Neural crest cell (in vitro differentiated cells): ENCODE measurements around the gene MARVELD3. TPM values are rescaled to one million over a fixed set of nuclear protein-coding genes. Genes with fewer than 3 reads are reported as not detected.

ENCODE experiments used
- DNase-seq: peaks from one replicate; pipeline ENCODE4 v3.0.0; 2021; ENCODE audit warnings: low read depth, mixed read lengths, low spot score
- H3K27ac Mint-ChIP-seq: one replicate; pipeline ENCODE4 v1.8.0; 2021; ENCODE audit warnings: mild to moderate bottlenecking, mixed read lengths; ENCODE audit not compliant: unreplicated experiment
- H3K27me3 Mint-ChIP-seq: 2 replicates; pipeline ENCODE4 v1.8.0; 2021; ENCODE audit warnings: low read depth, mild to moderate bottlenecking, mixed read lengths
- H3K36me3 Mint-ChIP-seq: 2 replicates; pipeline ENCODE4 v1.8.0; 2021; ENCODE audit warnings: low read depth, mild to moderate bottlenecking, mixed read lengths
- H3K4me1 Mint-ChIP-seq: 2 replicates; pipeline ENCODE4 v1.8.0; 2021; ENCODE audit warnings: mixed read lengths
- H3K4me3 Mint-ChIP-seq: one replicate; pipeline ENCODE4 v1.8.0; 2021; ENCODE audit warnings: mild to moderate bottlenecking, mixed read lengths
- H3K9me3 Mint-ChIP-seq: 2 replicates; pipeline ENCODE4 v1.8.0; 2021; ENCODE audit warnings: mixed read lengths
- CTCF ChIP-seq: fragments of 200-600 bp; sonication (generic); conservative IDR thresholded peaks from 2 replicates; pipeline ENCODE4 v1.5.0; 2021; ENCODE audit warnings: antibody characterized with exemption, mild to moderate bottlenecking
- total RNA-seq: library from RNA; stranded (reverse); gene quantifications from 2 replicates; pipeline ENCODE4 v1.2.1, GENCODE V29; 2021

The MARVELD3 gene
- total RNA-seq, 1 donor from 2014 or later: not detected

- Mint-ChIP-seq H3K4me1 (peaks cover 5% of the 10 kb centered on the region), H3K36me3 (peaks cover 3% of the 10 kb centered on the region), H3K9me3 (no peaks in the 10 kb centered on the region), H3K27ac (no peak overlapping the region), H3K27me3 (no peaks in the 10 kb centered on the region), H3K4me3 (no peak overlapping the region)
- DNase-seq: no peak
- TF ChIP-seq CTCF: no peak
These were observed 11.4 kb downstream of the MARVELD3 start for GRCh38 chr16:71637398-71637797.

- Mint-ChIP-seq H3K4me1 (no peaks in the 10 kb centered on the region), H3K27me3 (no peaks in the 10 kb centered on the region), H3K36me3 (peaks cover 5% of the 10 kb centered on the region), H3K9me3 (peaks cover 2% of the 10 kb centered on the region), H3K27ac (no peak overlapping the region), H3K4me3 (no peak overlapping the region)
- DNase-seq: no peak
- TF ChIP-seq CTCF: peak; percentile 56
These were observed 19.5 kb downstream of the MARVELD3 start for GRCh38 chr16:71645450-71645849.

- no peak overlapping the region for H3K4me3 Mint-ChIP-seq
These were observed 21.4 kb downstream of the MARVELD3 start for GRCh38 chr16:71647391-71647790.

GRCh38 chr16:71648162-71648561 lies 22.2 kb downstream of the MARVELD3 start:
- H3K27me3 Mint-ChIP-seq: no peaks in the 10 kb centered on the region
- H3K27ac Mint-ChIP-seq: no peak overlapping the region

More at GRCh38 chr16:71647391-71647790, 21.4 kb downstream of the MARVELD3 start:
- Mint-ChIP-seq H3K4me1 (no peaks in the 10 kb centered on the region), H3K27ac (no peak overlapping the region), H3K9me3 (peaks cover 2% of the 10 kb centered on the region), H3K27me3 (no peaks in the 10 kb centered on the region), H3K36me3 (peaks cover 10% of the 10 kb centered on the region)
- no peak for DNase-seq
- no peak for TF ChIP-seq CTCF

GRCh38 chr16:71648921-71649320 lies 22.9 kb downstream of the MARVELD3 start:
- TF ChIP-seq CTCF: peak; percentile 39
- H3K4me1 Mint-ChIP-seq: no peaks in the 10 kb centered on the region
- no peak for DNase-seq
- H3K4me3 Mint-ChIP-seq: no peak overlapping the region
- peaks cover 11% of the 10 kb centered on the region for H3K36me3 Mint-ChIP-seq
- H3K27ac Mint-ChIP-seq: no peak overlapping the region
- no peaks in the 10 kb centered on the region for H3K27me3 Mint-ChIP-seq
- no peaks in the 10 kb centered on the region for H3K9me3 Mint-ChIP-seq

More at GRCh38 chr16:71648162-71648561, 22.2 kb downstream of the MARVELD3 start:
- Mint-ChIP-seq H3K4me1 (no peaks in the 10 kb centered on the region), H3K9me3 (no peaks in the 10 kb centered on the region), H3K36me3 (peaks cover 11% of the 10 kb centered on the region), H3K4me3 (no peak overlapping the region)
- no peak for TF ChIP-seq CTCF
- no peak for DNase-seq

GRCh38 chr16:71649704-71650103 lies 23.7 kb downstream of the MARVELD3 start:
- no peak for DNase-seq
- no peak overlapping the region for H3K4me3 Mint-ChIP-seq
- no peaks in the 10 kb centered on the region for H3K9me3 Mint-ChIP-seq
- H3K36me3 Mint-ChIP-seq: peaks cover 11% of the 10 kb centered on the region
- no peak overlapping the region for H3K27ac Mint-ChIP-seq
- TF ChIP-seq CTCF: no peak
- no peaks in the 10 kb centered on the region for H3K4me1 Mint-ChIP-seq
- H3K27me3 Mint-ChIP-seq: no peaks in the 10 kb centered on the region
